Measurements from ENCODE around the gene SELP. TPM values are rescaled to one million over a fixed set of nuclear protein-coding genes. Genes with fewer than 3 reads are reported as not detected.
A peak's percentile ranks its signal among the peaks of the same experiment; 100 is the strongest.
"Not testable (repeated sequence)": the region's sequence is repeated elsewhere in the genome, so short reads cannot be mapped to it uniquely, and the experiment has no call there.

Gene SELP
- total RNA-seq, 1 donor from 2014 or later, result 0.60 TPM

DNA sequence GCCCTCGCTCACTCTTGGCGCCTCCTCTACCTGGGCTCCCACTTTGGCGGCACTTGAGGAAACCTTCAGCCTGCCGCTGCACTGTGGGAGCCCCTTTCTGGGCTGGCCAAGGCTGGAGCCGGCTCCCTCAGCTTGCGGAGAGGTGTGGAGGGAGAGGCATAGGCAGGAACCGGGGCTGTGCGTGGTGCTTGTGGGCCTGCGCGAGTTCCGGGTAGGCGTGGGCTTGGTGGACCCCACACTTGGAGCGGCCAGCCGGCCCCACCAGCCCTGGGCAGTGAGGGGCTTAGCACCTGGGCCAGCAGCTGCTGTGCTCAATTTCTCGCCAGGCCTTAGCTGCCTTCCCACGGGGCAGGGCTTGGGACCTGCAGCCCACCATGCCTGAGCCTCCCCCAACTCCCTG is 31.1 kb upstream of the SELP start:
- H3K36me3 Mint-ChIP-seq (ENCODE audit: low read depth); H3K27ac Mint-ChIP-seq; H3K27me3 Mint-ChIP-seq; H3K4me3 Mint-ChIP-seq; ATAC-seq (ENCODE audit: low read depth); DNase-seq; H3K9me3 Mint-ChIP-seq; POLR2A ChIA-PET; intact Hi-C loops (cut with micrococcal nuclease): not testable (repeated sequence)
- H3K4me1 Mint-ChIP-seq, result peaks cover 72% of the 10 kb centered on the region
- CTCF ChIA-PET, result interaction anchor here (0.7 kb wide), 1 partner anchor 59 kb away, joined by 3 read pairs; no protein-coding TSS in a partner anchor

DNA sequence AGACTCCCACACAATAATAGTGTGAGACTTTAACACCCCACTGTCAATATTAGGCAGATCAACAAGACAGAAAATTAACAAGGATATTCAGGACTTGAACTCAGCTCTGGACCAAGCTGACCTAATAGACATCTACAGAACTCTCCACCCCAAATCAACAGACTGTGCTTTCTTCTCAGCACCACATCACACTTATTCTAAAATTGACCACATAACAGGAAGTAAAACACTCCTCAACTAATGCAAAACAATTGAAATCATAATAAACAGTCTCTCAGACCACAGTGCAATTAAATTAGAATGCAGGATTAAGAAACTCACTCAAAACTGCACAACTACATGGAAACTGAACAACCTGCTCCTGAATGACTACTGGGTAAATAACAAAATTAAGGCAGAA is 28.9 kb upstream of the SELP start:
- H3K27ac Mint-ChIP-seq, result peak overlapping the region; percentile 53
- not testable (repeated sequence) for DNase-seq; H3K36me3 Mint-ChIP-seq (ENCODE audit: low read depth); H3K27me3 Mint-ChIP-seq; H3K9me3 Mint-ChIP-seq; ATAC-seq (ENCODE audit: low read depth)
- peak overlapping the region; percentile 44 for H3K4me3 Mint-ChIP-seq
- ChIA-PET CTCF (interaction anchor here (1.6 kb wide), 1 partner anchor 57 kb away, joined by 7 read pairs; no protein-coding TSS in a partner anchor), POLR2A (interaction anchor here (0.6 to 1.2 kb wide), 3 partner anchors 18 to 42 kb away, joined by 3 to 4 read pairs (median 3); no protein-coding TSS in a partner anchor)
- intact Hi-C loops (cut with micrococcal nuclease), result loop anchor here (5.0 kb wide), 1 partner anchor 34 kb away; no protein-coding TSS in a partner anchor
- H3K4me1 Mint-ChIP-seq, result peaks cover 78% of the 10 kb centered on the region

DNA sequence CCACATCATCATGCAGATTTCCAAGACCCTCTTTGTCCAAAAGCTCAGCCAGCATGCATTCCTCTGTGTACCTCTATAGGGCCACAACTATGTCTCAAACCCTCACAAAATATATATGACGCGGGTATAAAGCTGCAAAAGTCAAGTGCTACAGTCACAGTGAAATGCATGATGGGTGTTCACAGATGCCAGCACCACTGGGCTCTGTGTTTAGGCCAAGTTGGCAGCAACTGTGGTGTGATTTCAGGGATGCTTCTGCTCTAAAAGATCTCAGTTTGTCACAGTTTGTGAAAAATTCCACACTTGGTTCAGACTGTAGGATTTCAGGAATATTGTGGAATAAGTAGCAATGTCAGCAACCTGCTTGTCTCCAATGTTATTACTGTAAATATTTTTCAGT is 23.9 kb upstream of the SELP start:
- ChIA-PET POLR2A (no interaction called here), CTCF (no interaction called here)
- Mint-ChIP-seq H3K36me3 (ENCODE audit: low read depth) (no peaks in the 10 kb centered on the region), H3K4me1 (peaks cover 38% of the 10 kb centered on the region), H3K9me3 (peaks cover 10% of the 10 kb centered on the region), H3K27me3 (no peaks in the 10 kb centered on the region), H3K4me3 (no peak overlapping the region), H3K27ac (no peak overlapping the region)
- intact Hi-C loops (cut with micrococcal nuclease), result no loop called here
- ATAC-seq (ENCODE audit: low read depth) (no peak), DNase-seq (no peak)
- TF ChIP-seq, protein P1, sequence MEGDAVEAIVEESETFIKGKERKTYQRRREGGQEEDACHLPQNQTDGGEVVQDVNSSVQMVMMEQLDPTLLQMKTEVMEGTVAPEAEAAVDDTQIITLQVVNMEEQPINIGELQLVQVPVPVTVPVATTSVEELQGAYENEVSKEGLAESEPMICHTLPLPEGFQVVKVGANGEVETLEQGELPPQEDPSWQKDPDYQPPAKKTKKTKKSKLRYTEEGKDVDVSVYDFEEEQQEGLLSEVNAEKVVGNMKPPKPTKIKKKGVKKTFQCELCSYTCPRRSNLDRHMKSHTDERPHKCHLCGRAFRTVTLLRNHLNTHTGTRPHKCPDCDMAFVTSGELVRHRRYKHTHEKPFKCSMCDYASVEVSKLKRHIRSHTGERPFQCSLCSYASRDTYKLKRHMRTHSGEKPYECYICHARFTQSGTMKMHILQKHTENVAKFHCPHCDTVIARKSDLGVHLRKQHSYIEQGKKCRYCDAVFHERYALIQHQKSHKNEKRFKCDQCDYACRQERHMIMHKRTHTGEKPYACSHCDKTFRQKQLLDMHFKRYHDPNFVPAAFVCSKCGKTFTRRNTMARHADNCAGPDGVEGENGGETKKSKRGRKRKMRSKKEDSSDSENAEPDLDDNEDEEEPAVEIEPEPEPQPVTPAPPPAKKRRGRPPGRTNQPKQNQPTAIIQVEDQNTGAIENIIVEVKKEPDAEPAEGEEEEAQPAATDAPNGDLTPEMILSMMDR (IDR thresholded peaks at IDR 0.05), result no peak

DNA sequence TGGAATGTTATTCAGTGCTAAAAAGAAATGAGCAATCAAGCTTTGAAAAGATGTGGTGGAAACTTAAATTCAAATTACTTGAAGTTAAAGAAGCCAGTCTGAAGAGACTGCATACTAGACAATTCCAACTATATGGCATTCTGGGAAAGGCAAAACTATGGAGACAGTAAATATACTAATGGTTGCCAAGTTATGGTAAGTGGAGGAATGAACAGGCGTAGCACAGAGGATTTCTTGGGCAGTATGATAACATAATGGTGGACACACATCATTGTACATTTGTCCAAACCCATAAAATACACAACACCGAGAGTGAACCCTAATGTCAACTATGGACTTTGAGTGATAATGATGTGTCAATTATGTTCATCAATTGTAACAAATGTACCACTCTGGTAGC is 21.1 kb upstream of the SELP start:
- TF ChIP-seq, protein P1 (IDR thresholded peaks at IDR 0.05), result no peak
- Mint-ChIP-seq H3K27me3 (no peaks in the 10 kb centered on the region), H3K9me3 (peaks cover 5% of the 10 kb centered on the region), H3K4me1 (peaks cover 24% of the 10 kb centered on the region), H3K4me3 (no peak overlapping the region), H3K36me3 (ENCODE audit: low read depth) (no peaks in the 10 kb centered on the region), H3K27ac (no peak overlapping the region)
- ATAC-seq (ENCODE audit: low read depth), result no peak
- no peak for DNase-seq
- CTCF ChIA-PET, result no interaction called here
- POLR2A ChIA-PET, result no interaction called here
- intact Hi-C loops (cut with micrococcal nuclease), result no loop called here

DNA sequence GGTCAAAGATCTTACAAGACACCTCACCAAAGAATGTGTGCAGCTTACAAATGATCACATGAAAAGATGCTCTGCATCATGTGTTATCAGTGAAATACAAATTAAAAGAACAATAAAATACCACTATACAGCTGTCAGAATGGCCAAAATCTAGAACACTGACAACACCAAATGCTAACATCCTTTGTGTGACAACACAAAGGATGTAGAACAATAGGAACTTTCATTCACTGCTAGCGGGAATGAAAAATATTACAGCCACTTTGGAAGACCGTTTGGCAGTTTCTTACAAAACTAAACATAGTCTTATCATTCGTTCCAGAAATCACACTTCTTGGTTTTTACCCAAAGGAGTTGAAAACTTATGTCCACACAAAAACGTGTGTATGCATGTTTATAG is 20.6 kb upstream of the SELP start:
- TF ChIP-seq, protein P1 (IDR thresholded peaks at IDR 0.05), result no peak
- no peaks in the 10 kb centered on the region for H3K36me3 Mint-ChIP-seq (ENCODE audit: low read depth)
- no peak overlapping the region for H3K4me3 Mint-ChIP-seq
- H3K27ac Mint-ChIP-seq, result no peak overlapping the region
- ATAC-seq (ENCODE audit: low read depth) (no peak), DNase-seq (no peak)
- peaks cover 19% of the 10 kb centered on the region for H3K4me1 Mint-ChIP-seq
- ChIA-PET CTCF (no interaction called here), POLR2A (no interaction called here)
- H3K27me3 Mint-ChIP-seq, result no peaks in the 10 kb centered on the region
- H3K9me3 Mint-ChIP-seq, result peaks cover 5% of the 10 kb centered on the region
- intact Hi-C loops (cut with micrococcal nuclease), result no loop called here

DNA sequence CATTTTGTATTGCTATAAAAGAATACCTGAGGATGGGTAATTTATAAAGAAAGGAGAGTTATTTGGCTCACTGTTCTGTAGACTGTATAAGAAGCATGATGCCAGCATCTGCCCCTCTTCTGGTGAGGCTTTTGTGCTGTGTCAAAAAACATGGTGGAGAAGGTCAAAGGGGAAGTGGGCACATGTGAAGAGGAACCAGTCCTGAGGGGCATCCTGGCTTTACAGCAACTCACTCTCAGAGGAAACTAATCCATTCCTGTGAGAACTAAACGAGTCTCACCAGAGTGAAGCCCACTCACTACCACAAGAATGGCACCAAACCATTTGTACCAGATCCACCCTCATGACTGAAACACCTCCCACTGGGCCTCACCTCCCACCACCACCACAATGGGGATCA is 18.8 kb upstream of the SELP start:
- Mint-ChIP-seq H3K4me1 (peaks cover 17% of the 10 kb centered on the region), H3K4me3 (no peak overlapping the region), H3K27ac (no peak overlapping the region), H3K36me3 (ENCODE audit: low read depth) (no peaks in the 10 kb centered on the region), H3K9me3 (peaks cover 5% of the 10 kb centered on the region), H3K27me3 (no peaks in the 10 kb centered on the region)
- DNase-seq (no peak), ATAC-seq (ENCODE audit: low read depth) (no peak)
- TF ChIP-seq, protein P1 (IDR thresholded peaks at IDR 0.05), result no peak
- intact Hi-C loops (cut with micrococcal nuclease), result no loop called here
- POLR2A ChIA-PET, result no interaction called here
- CTCF ChIA-PET, result no interaction called here

Measured in activated B cell treated with CpG ODN at 0.5 μM for 24 hours (primary cell).